K562 (cell line): ENCODE measurements around the gene MLXIPL. TPM values are rescaled to one million over a fixed set of nuclear protein-coding genes. Genes with fewer than 3 reads are reported as not detected.

ENCODE experiments used
- ELF1 ChIP-seq: fragments of 200-800 bp; sonication (Bioruptor generic); IDR thresholded peaks from 2 replicates; pipeline ENCODE4 v1.6.1; 2016; ENCODE audit warnings: missing genetic modification characterization, missing compliant biosample characterization
- GABPB2 ChIP-seq: fragments of 250-450 bp; sonication (Bioruptor Pico); conservative IDR thresholded peaks from 2 replicates; pipeline ENCODE4 v1.5.1; 2021; ENCODE audit warnings: mild to moderate bottlenecking
- HMGXB4 ChIP-seq: sonication (generic); formaldehyde crosslinking; IDR thresholded peaks from 2 replicates; pipeline ENCODE4 v1.8.1; 2023; ENCODE audit warnings: mild to moderate bottlenecking, missing genetic modification reagents
- ILF3 ChIP-seq: fragments of 450-650 bp; IDR thresholded peaks from 2 replicates; pipeline ENCODE4 v1.6.1; 2018; ENCODE audit warnings: antibody characterized with exemption, mild to moderate bottlenecking, moderate library complexity, borderline replicate concordance
- NCOR1 ChIP-seq: fragments of 450-650 bp; IDR thresholded peaks from 2 replicates; pipeline ENCODE4 v1.6.1; 2016; ENCODE audit warnings: mild to moderate bottlenecking, moderate library complexity
- PRDM10 ChIP-seq: fragments of 450-650 bp; IDR thresholded peaks from 2 replicates; pipeline ENCODE4 v1.6.1; 2018; ENCODE audit not compliant: partially characterized antibody
- PURB ChIP-seq: sonication (generic); formaldehyde crosslinking; IDR thresholded peaks from 2 replicates; pipeline ENCODE4 v1.9.0; 2021; ENCODE audit warnings: low read depth, mild to moderate bottlenecking, missing genetic modification reagents
- RUNX1 ChIP-seq: sonication (generic); IDR thresholded peaks from 2 replicates; pipeline ENCODE4 v1.6.1; 2016; ENCODE audit warnings: antibody characterized with exemption, low read depth
- SNIP1 ChIP-seq: fragments of 450-650 bp; IDR thresholded peaks from 2 replicates; pipeline ENCODE4 v1.7.1; 2017; ENCODE audit warnings: low read depth, mild to moderate bottlenecking
- TFAP4 ChIP-seq: sonication (generic); formaldehyde crosslinking; IDR thresholded peaks from 2 replicates; pipeline ENCODE4 v1.8.0; 2022; ENCODE audit warnings: missing genetic modification reagents, mild to moderate bottlenecking, moderate library complexity, borderline replicate concordance
- ZBTB9 ChIP-seq: fragments of 450-650 bp; formaldehyde crosslinking; IDR thresholded peaks from 2 replicates; pipeline ENCODE4 v1.4.0; 2020; ENCODE audit warnings: mild to moderate bottlenecking, moderate library complexity
- ZFP1 ChIP-seq: fragments of 450-650 bp; formaldehyde crosslinking; IDR thresholded peaks from 2 replicates; pipeline ENCODE4 v1.4.0; 2020; ENCODE audit warnings: mild to moderate bottlenecking, mixed read lengths
- ZNF24 ChIP-seq: fragments of 450-650 bp; IDR thresholded peaks from 2 replicates; pipeline ENCODE4 v1.6.1; 2016
- ZNF280A ChIP-seq: fragments of 450-650 bp; IDR thresholded peaks from 2 replicates; pipeline ENCODE4 v1.6.1; 2018; ENCODE audit warnings: mild to moderate bottlenecking, low read depth; ENCODE audit not compliant: partially characterized antibody
- polyA plus RNA-seq, 8 experiments: library from polyadenylated mRNA; depleted of rRNA in 4 of 8; stranded (reverse) in 5 of 8; unstranded in 3 of 8; fragments of >200 nt; fragmentation: Nextera tagmentation in 2 of 8; fragmentation: Illumina TruSeq in 1 of 8; extraction: Ambion mirVana in 2 of 8; extraction: Trizol in 1 of 8; gene quantifications; 2 replicates each; pipeline versions ENCODE4 v1.2.1 to v1.2.3, GENCODE V29; 2011 to 2014; ENCODE audit warnings: inconsistent platforms in 1 of 8, missing spikeins in 1 of 8
- total RNA-seq, 7 experiments: library from RNA; depleted of rRNA in 6 of 7; stranded (reverse); fragments of >200 nt in 6 of 7; fragmentation: Illumina TruSeq in 2 of 7; extraction: Trizol in 2 of 7; gene quantifications; 2 replicates each; pipeline versions ENCODE4 v1.2.1 to v1.2.3, GENCODE V29; 2011 to 2021; ENCODE audit warnings: low replicate concordance in 1 of 7
- TF ChIP-seq, protein P1 (sequence below): sonication (generic); formaldehyde crosslinking; IDR thresholded peaks from 2 replicates; pipeline ENCODE4 v1.8.0; 2022; ENCODE audit warnings: mild to moderate bottlenecking, missing genetic modification reagents

Gene MLXIPL
- total and polyA plus RNA-seq, 9 of the 15 experiments (the other 6 are each of a cell fraction or from before 2014, with no cell fraction given) = 0.11 to 18.4 (median 1.4) TPM

DNA sequence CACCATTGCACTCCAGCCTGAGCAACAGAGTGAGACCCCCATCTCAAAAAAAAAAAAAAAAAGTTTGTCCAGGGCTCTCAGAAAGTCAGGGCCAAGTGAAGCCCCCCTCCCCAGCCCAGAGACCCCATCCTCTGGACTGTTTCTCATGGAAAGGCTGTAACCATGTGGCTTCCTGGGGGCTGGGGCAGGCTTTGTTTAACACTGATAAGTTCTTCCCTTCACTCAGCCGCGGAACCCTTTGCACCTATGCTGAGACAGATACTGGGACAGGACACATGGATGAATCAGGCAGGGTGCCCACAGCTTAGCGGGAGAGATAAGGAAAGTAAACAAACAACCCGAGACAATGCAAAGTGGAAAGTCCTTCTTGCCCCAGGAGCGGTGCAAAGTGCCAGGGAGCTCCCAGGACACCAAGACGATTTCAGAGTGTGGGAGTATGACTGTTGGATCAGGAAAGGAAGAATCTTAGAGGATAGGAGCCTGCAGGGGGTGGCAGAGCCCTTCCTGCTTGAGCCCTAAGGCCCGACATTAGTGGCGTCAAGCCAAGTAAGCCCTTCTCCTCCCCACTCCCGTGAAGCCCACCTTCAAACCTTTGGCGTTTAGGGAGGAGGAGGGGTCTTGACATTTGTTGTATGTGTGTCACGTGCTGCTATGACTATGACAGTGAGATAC, 11.6 kb downstream of the MLXIPL start (continued):
- TF ChIP-seq ZFP1 (CRISPR knock-in tag) (no peak), ZBTB9 (CRISPR knock-in tag) (0 out of 2 replicates have a peak, but pooled peaks have one; percentile 48), ELF1 (tag) (0 out of 2 replicates have a peak, but pooled peaks have one; percentile 35), GABPB2 (CRISPR knock-in tag) (no peak), TFAP4 (CRISPR knock-in tag) (peak; percentile 86), PURB (CRISPR knock-in tag) (no peak), HMGXB4 (CRISPR knock-in tag) (no peak), SNIP1 (no peak), ZNF24 (peak; percentile 62; the same call in 1 of the 2 replicates), ZNF280A (no peak), PRDM10 (peak; percentile 88), ILF3 (no peak), NCOR1 (peak; percentile 95), RUNX1 (no peak)
- TF ChIP-seq, protein P1, sequence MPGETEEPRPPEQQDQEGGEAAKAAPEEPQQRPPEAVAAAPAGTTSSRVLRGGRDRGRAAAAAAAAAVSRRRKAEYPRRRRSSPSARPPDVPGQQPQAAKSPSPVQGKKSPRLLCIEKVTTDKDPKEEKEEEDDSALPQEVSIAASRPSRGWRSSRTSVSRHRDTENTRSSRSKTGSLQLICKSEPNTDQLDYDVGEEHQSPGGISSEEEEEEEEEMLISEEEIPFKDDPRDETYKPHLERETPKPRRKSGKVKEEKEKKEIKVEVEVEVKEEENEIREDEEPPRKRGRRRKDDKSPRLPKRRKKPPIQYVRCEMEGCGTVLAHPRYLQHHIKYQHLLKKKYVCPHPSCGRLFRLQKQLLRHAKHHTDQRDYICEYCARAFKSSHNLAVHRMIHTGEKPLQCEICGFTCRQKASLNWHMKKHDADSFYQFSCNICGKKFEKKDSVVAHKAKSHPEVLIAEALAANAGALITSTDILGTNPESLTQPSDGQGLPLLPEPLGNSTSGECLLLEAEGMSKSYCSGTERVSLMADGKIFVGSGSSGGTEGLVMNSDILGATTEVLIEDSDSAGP (CRISPR knock-in tag) = no peak
